NCI-H345 (cell line): ENCODE results near the gene TRABD2B.

Experiments used
- DNase-seq: peaks from one replicate; lab custom pipeline; 2025; lab: John Stamatoyannopoulos, UW

The TRABD2B gene

DNA sequence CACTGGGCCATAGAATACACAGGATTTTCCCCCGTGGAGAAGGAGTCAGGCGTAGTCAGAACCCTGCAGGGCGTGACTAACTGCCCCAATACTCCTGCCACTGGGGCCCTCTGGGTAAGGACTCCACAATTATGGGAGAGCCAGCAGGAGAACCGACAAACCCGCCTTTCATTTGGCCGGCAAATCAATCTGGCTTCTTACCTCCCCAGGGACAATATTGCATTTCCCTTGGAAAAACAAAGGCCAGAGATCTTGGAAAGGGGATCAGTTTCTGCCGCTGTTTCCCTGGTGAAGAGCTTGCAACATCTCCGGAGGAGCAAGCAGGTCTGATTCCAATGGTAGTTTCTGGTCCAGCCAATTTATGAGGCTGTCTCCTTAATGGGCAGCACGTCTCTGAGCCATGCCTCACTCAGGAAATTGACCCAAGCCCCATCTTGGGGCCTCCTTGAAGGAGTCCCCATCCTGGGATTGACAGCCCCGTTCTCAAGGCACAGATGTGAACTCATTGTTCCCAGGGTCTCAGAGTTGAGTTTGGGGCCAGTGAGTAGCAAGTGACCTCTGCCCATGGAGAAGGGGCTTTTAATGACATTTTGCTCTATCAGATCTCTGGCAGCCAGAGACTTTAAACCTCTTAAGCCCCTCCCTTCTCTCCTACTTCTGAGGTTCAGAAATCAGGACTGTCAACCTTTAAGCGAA lies 4.3 kb downstream of the TRABD2B start:
- no peak for DNase-seq

DNA sequence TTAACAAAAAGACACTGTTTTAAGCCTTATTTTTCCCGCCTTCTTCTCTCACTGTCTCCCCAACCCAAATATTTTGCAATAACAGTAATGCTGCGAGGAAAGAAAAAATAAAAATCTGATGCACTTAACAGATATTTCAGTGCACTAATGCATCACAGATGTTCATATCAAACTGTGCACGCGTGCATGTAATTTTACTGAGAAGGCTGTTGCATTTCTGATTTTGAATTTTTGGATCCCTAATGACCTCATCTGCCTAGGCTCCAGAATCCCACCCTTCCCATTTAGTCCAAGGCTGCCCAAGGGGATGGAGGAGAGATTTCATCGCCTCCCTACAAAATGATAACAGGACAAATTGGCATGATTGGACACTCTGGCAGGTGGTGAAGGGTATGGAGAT lies 5.5 kb downstream of the TRABD2B start:
- DNase-seq, result no peak

DNA sequence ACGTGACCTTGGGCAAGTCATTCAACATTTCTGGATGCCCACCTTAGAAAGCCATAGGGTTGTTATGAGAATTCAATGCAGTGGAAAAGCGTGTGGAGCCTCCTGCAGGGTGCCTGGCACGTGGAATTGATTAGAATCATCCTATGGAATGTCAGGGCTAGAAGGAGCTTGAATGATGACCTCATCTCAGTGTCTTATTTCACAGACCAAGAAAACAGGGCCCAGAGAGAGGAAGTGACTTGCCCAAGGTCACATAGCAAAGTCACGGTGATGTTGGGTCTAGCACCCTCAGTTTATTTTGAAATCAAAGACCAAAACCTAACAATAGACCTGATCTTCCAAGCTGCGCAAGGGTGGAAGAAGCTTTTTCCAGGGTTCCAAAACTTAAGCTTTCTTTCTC lies 6.0 kb downstream of the TRABD2B start:
- no peak for DNase-seq

DNA sequence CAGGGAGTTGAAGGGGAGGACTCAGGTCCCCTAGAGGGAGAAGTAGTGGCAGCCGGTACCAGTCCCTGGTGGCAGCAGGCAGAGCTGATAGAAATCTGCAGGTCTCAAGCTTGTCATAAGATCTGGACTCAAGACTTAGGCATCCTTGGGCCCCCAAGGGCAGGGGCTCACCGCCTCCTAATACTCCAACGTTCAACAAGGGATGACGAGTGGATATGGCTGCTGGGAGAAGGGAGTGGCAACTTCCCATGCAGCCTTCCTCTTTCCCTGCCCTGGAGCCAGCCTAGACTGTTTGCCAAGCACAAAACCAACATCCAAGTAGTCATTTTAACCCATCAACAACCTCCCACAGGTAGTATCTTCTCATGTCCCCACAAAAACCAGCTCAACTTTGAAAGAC lies 6.9 kb downstream of the TRABD2B start:
- no peak for DNase-seq

DNA sequence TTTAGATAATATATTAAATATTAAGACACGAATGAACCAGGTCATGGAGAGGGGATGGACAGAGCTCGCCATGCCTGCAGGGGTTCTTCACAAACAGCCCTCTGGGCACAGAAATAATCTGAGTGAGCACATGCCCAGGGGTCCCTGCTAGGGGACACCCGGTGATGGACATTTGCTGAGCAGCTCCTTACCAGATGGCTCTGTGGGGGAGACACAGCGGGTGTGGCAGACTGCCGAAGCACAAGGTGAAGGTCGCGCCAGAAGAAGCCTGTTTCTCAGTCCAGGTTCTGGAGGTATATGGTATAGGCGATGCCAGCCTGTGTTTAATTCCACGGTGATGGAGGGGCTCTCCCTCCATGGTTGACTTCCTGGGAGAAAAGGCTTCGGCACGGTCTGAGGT lies 9.6 kb downstream of the TRABD2B start:
- DNase-seq, result no peak

DNA sequence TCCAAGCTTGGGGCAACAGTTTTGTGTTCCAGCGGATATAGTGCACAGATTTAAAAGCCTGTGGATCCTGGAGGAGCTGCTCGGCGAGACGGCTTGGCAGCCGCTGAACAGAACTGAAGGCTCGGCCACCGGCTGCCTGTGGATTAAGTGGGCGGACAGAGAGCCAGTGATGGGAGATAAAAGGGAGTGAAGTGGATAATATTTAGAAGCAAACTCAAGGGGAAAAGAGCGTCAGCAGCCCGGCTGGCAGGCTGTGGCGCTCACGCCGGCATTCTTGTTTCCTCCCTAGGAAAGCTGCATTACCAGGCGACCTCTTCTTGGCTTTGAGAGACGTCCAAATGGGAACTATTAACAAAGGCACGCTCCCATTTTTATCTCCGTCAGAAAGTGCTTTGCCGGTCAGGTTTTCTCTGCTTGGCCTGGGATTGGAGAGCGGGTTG lies 10.4 kb downstream of the TRABD2B start:
- no peak for DNase-seq

DNA sequence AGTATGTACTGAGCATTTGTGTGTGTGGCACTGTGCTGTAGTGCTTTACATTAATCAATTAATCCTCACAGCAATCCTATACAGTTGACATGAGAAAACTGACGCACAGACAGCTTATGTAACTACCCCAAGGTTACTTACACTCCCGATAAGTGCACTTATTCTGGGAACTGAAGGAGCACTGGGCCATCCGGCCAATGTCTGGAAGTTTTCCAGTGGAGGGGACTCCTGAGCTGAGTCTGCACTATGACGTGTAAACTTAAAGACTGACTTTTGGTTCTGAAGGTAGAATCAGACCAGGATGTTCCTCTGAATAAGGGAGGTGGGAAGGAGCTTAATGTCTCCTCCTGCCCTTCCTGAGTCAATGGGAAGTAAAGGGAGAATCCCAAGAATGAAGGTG lies 12.2 kb downstream of the TRABD2B start:
- no peak for DNase-seq

DNA sequence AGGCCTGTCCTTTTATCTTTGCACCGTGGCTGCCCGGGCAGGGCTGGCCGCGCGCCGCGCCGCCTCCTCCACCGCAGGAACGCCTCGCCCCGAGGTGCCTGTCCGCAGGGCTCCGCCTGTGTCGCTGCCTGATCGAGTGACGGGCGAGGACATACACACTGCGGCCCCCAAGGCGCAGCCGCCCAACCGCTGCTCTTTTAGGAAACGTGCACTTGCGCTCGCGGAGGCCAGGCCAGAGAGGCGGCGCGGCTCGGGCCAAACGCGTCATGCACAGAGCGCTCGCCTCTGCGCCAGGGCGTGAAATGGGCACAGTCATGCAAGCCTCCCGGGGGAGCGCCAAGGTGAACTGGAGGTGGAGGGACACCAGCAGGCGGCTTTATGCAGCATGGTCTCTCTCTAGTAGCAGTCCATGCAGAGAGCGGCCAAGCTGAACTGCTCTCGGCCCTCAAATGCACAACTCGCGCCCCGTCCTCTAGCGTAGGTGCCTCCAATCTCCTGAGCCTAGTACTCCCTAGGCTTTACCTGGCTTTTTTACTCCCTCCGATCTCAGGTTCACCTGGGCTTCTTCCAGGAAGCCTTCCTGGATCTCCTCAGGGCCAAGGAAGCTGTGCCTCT lies 12.9 kb downstream of the TRABD2B start:
- DNase-seq, result no peak

DNA sequence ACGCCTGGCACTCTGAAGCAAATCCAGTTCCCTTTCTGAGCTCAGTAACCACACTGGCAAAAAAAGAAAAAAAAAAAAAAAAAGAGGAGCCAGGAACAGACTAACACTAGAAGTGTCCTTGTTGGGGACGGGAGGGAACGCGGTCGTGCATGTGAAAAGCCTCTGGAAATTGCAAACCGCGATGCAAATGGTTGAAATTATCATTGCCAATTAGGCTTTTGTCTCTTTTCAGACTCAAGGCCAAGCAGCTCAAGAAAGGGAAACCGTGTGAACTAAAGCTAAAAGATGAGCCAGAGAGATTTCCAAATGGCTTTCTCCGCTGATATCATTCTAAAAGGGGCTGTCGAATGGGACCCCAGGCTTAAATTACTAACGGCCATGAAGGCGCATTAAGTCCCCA lies 13.5 kb downstream of the TRABD2B start:
- no peak for DNase-seq

DNA sequence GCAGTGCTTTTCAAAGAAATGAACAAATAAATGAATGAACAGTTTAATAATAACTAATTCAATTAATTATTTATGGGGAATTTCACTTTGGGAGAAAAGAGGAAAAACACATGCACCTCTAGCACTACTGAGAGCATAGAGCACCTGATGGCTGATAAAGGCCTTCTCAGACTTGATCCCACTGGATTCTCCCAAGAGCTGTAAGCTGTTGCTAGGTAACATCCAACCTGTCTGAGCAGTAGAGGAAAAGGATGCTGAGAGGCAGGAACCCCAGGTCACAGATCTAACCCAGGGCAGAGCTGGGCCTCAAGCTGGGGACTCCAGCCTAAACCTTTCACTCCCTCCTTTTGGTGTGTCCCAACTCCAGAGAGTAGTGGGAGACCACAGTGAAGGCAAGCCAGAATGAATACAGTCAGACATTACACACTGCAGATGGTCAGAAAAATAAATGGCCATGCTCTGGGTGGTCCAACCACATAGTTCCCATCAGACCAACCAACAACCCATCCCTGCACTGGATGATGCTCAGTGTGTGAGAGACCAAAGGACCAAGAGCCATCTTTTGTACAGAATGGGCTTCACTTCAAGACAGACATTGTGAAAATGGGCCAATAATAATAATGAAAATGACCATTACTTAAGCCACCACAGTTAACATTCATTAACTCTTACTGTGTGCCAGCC lies 15.4 kb downstream of the TRABD2B start:
- no peak for DNase-seq

DNA sequence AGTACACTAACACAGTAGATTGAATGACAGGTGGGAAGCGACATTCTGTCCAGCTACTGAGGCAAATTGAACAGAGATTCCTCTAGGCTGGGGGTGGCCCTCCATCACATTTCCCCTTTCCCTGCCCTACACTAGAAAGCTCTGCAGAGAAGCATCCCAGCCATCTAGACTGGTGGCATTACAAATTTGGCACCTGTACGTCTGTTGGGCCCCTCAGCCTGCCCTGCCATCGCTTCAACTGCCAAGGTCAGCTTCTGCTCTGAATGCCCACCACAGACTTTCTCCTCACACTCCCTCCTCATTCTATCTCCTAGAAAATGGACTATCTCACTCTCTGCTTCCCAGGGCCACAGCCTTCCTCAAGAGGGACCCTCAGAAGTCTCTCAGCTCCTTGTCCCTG lies 16.7 kb downstream of the TRABD2B start:
- DNase-seq, result no peak

DNA sequence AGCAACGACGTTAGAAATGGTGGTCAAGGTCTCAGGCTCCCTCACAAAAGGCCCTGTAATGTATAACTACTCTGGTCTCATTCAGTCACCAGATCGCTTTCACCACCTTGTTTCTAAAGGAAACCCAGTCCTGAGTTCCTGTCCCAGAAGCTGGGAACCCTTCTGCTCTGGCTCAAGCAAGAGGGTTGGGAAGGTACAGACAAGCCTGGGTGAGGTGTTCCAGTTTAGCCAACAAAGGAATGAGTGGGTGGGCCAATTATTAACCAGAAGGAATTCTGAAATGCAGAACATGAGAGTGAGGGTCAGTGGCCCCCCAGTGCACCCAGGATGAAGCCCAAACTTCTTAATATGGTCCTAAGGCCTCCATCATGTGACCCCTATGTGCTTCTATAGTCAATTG lies 17.5 kb downstream of the TRABD2B start:
- no peak for DNase-seq

DNA sequence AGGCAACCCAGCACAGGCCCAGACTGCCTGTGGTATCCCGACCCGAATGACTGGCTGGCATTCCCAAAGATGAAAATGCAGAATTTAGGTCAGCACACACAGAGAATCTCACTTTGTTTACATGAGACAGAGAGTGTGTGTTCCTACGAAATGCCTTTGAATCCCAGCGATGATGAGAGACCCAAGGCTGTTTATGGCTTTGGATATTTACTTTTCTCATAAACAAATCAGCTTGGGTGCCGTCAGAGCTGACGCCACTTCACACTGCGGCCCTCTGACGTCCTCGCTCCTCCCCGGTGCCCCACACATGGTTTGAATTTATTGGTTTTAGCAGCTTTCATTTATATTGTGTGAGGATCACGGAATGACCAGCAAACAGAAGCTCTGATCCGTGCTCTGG lies 18.7 kb downstream of the TRABD2B start:
- no peak for DNase-seq

DNA sequence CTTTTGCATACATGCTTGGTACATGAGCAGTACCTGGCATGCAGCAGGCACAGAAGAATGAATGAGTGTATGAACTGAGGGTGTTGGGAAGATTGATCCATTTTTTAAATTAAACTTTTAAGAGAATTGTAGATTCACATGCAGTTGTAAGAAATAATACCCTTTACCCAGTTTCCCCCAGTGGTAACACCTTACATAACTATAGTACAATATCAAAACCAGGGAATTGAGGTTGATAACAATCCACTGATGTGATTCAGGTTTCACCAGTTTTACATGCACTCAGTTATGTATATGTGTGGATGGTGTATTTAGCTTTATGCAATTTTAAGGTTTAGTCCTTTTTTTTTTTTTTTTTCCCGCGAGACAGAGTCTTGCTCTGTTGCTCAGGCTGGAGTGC lies 20.5 kb downstream of the TRABD2B start:
- no peak for DNase-seq

DNA sequence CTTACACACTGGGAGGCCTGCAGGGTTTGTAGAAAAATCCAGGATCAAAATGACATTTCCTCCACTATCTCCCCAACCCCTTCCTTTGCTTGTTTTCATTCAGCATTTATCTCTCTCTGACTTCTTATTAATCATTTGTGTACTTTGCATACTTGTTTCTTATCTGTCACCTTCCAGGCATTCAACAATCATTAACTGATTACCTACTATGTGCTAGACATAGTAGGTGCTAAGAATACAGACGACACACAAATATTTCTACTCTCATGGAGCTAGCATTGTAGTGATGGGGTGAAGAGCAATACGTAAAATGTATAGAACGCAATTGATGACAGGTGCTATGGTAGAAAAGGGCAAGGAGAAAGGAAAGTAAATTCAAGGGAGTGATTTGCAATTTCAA lies 20.9 kb downstream of the TRABD2B start:
- no peak for DNase-seq

DNA sequence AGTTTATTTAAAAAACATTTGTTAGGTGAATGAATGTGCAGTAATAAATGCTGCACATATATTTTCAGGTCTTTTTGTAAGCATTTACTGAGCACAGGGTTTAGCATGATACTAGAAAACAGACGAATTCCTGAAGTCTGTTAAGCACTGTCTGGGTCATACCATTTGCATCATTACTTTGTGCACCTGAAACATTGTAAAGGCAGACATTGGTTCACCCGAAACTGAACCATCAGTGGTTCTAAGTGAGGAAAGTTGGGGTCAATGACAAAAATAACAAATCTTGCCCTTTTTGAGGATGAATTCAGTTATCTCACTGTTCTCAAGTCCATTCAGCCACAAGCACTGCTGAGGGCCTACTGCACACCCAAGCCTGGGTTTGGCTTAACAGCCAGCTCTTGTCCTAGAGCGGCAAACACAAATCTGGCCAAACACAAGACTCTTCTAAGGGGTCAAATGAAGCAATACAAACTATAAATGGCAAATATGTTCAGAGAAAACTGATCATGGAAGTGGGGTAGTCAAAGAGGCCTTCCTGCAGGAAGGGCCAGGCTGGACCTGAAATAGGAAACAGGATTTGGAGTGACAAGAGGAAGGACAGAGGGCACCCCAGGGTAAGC lies 21.8 kb downstream of the TRABD2B start:
- no peak for DNase-seq

DNA sequence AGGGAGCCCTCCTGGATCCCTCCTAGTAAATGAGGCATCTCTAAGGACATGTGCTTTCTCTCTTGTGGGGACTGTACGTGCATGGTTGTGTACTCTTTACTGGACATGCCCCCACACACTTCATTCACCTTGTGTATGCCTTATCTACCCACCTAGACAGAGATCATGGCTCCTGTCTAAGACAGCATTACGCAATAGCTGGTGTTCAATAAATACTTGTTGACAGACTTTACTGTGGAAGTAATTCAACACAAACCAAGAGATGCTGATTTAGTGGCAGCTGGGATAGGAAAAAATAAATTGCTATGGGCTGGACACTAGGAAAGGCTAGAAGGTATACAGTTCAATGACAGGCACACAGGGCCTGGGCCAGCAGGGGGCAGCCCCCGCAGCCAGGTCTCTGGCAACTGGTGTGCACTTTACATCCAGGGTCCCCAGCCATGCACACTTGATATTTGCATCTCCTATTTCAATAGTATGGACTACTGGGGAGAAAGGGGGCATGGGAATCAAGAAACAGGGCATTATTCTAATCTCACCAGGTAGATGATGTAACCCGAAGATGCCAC lies 24.2 kb downstream of the TRABD2B start:
- no peak for DNase-seq

DNA sequence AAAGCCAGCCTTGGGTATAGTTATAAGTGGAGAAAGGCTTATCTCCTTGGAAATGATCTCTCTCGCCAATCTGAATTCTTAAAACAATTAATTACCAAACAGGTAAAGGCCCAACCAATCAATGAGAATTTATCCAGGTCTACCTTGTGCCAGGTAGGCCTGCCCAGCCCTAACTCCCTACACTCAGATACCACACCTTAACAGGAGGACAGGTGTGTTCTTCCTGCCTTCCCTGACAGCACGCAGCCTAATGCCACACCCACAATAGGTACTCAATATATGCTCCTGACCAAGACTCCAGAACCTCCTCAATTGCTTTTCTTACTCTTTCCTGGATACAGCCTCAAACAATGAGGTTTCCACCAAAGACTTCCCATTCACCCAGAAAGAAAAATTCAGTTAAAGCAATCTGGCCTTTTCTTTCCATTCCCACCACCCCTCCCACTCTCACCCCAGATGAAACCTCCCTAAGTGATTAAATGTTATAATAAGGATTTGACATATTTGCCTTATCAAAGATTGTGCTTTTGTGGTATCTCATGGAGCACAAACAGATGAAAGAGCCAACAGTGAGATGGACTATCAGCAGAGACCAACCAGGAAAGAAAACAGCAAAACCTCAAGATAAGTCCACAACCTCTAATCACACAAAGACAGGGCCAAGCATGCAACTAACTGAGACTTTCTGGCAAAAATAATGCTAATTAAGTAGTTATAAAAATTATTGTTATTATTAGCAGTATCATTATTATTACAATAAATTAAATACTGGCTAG lies 25.6 kb downstream of the TRABD2B start:
- DNase-seq, result no peak

DNA sequence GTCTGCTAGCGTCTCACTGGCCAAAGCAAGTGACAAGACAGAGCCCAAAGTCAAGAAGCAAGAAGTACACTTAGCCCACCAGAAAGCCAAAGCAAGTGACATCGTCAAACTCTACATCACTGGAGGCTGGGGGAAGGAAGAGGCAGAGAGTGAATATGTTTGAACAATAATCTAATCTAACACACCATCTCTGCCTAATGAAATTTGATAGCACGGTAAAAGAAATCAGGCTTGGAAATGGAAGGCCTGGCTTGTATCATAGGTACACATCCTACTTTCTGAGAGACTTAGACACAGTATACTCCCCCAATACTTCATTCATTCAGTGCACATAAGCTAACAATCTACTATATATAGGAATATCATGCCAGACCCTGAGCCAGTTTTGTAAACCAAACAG lies 26.3 kb downstream of the TRABD2B start:
- no peak for DNase-seq

DNA sequence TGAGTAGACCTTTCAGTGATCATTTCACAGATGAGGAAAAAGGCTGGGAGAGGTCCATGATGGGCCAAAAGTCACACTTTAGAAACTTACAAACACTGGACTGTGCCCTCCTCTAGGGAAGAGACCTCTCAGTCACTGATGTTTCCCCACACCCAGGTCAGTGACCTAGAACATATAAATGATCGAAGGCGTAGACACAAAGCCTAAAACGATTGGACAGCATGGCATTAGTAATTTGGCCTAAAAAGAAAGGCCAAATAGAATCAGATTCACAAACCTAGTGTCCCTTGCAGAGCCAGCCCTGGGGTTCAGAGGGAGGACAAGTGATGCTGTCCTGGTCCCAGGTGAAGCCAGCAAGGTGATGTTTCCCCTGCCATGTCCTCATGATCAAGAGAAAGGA lies 27.7 kb downstream of the TRABD2B start:
- DNase-seq, result no peak

DNA sequence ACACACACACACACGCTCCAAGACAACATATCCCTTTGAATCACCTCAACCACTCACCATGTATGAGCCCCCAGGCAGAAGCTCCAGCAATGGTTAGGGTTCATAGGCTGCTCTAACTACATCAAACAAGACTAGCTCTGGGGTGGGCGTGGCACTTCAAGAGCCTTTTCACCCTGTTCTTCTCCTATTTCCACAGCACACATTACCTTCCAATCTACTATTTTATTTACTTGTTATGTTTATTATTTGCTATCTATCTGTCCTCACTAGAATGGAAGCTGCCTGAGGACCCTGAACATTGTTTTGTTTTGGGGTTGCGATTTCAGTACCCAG lies 28.7 kb downstream of the TRABD2B start:
- no peak for DNase-seq
